Measurements from ENCODE around the gene ALAS1.

The ALAS1 gene

GRCh38 chr3:52230889-52231499 is 33.0 kb downstream of the ALAS1 start:
- Histone ChIP-seq H3K4me3 (ENCODE audit: low read depth, low read length, poor library complexity, severe bottlenecking) (no peak overlapping the region), H3K4me2 (ENCODE audit: low read length) (no peak overlapping the region), H3K4me1 (ENCODE audit: insufficient read depth, low read length, severe bottlenecking) (peaks cover 24% of the 10 kb centered on the region), H3F3A (ENCODE audit: insufficient read depth, low read length) (no peaks in the 10 kb centered on the region), H3K36me3 (ENCODE audit: insufficient read depth, low read length) (peaks cover 34% of the 10 kb centered on the region; the same call in 1 of the 2 replicates), H3K79me2 (ENCODE audit: insufficient read depth, low read length) (no peaks in the 10 kb centered on the region), H4K20me1 (ENCODE audit: insufficient read depth, low read length) (no peaks in the 10 kb centered on the region), H2AFZ (ENCODE audit: low read length) (no peak overlapping the region), H3K27me3 (ENCODE audit: insufficient read depth, low read length) (no peaks in the 10 kb centered on the region), H3K9ac (ENCODE audit: low read length) (no peak overlapping the region), H3K9me2 (ENCODE audit: low read depth, low read length) (no peaks in the 10 kb centered on the region), H3K27ac (ENCODE audit: low read depth, low read length, poor library complexity, severe bottlenecking) (no peak overlapping the region), H3K9me3 (ENCODE audit: low read length) (no peaks in the 10 kb centered on the region)
- TF ChIP-seq, protein P1, sequence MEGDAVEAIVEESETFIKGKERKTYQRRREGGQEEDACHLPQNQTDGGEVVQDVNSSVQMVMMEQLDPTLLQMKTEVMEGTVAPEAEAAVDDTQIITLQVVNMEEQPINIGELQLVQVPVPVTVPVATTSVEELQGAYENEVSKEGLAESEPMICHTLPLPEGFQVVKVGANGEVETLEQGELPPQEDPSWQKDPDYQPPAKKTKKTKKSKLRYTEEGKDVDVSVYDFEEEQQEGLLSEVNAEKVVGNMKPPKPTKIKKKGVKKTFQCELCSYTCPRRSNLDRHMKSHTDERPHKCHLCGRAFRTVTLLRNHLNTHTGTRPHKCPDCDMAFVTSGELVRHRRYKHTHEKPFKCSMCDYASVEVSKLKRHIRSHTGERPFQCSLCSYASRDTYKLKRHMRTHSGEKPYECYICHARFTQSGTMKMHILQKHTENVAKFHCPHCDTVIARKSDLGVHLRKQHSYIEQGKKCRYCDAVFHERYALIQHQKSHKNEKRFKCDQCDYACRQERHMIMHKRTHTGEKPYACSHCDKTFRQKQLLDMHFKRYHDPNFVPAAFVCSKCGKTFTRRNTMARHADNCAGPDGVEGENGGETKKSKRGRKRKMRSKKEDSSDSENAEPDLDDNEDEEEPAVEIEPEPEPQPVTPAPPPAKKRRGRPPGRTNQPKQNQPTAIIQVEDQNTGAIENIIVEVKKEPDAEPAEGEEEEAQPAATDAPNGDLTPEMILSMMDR (IDR thresholded peaks at IDR 0.05; ENCODE audit: low read length), result no peak
- no peak for TF ChIP-seq EZH2 (IDR thresholded peaks at IDR 0.05; ENCODE audit: borderline replicate concordance, low read length)

DNA sequence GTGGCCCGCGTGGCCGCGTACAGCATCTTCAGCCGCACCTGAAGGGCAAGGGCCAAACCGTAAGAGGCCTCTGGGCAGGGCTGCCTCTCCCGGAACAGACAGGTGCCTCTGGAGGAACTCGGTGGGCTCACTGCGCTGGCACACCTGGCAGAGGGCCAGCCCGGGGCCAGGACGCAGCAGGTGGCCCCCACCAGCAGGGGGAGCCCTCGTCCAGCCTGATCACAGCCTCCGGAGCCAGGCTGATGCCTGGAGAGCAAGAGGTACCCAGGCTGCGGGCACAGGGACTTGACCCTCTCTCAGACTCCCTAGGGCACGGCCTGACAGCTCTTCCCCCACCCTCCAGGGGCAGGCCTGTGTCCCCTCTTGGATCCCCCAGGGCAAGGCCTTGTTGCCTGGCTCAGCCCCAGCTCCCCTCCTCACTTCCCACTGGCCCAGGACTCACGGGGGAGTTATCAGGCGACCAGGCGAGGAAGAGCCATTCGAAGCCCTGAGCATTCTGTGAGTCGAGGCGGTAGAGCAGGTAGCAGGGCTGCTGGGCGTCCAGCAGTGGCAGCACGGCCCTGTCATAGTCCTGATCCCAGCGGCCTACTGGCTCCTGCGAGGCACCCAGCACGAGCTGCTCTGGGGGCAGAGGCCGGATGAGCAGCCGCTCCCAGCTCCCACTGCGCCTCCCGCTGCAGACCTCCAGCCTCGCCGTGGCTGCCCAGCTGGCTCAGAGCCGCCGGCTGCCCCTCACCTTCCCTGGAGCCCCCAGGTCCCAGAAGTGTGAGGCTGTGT is 33.7 kb downstream of the ALAS1 start:
- Histone ChIP-seq H3K9me2 (ENCODE audit: low read depth, low read length) (no peaks in the 10 kb centered on the region), H3K36me3 (ENCODE audit: insufficient read depth, low read length) (peaks cover 34% of the 10 kb centered on the region; the same call in 1 of the 2 replicates), H3K27me3 (ENCODE audit: insufficient read depth, low read length) (no peaks in the 10 kb centered on the region), H3K4me3 (ENCODE audit: low read depth, low read length, poor library complexity, severe bottlenecking) (no peak overlapping the region), H3K79me2 (ENCODE audit: insufficient read depth, low read length) (no peaks in the 10 kb centered on the region), H4K20me1 (ENCODE audit: insufficient read depth, low read length) (no peaks in the 10 kb centered on the region), H3K27ac (ENCODE audit: low read depth, low read length, poor library complexity, severe bottlenecking) (peak overlapping the region; percentile 17), H3K9me3 (ENCODE audit: low read length) (no peaks in the 10 kb centered on the region), H3K4me1 (ENCODE audit: insufficient read depth, low read length, severe bottlenecking) (peaks cover 17% of the 10 kb centered on the region), H3K4me2 (ENCODE audit: low read length) (no peak overlapping the region; the same call in 1 of the 2 replicates), H3K9ac (ENCODE audit: low read length) (no peak overlapping the region; the same call in 1 of the 2 replicates), H3F3A (ENCODE audit: insufficient read depth, low read length) (no peaks in the 10 kb centered on the region), H2AFZ (ENCODE audit: low read length) (no peak overlapping the region)
- TF ChIP-seq EZH2 (IDR thresholded peaks at IDR 0.05; ENCODE audit: borderline replicate concordance, low read length), result no peak
- TF ChIP-seq, protein P1 (IDR thresholded peaks at IDR 0.05; ENCODE audit: low read length), result peak; percentile 92

DNA sequence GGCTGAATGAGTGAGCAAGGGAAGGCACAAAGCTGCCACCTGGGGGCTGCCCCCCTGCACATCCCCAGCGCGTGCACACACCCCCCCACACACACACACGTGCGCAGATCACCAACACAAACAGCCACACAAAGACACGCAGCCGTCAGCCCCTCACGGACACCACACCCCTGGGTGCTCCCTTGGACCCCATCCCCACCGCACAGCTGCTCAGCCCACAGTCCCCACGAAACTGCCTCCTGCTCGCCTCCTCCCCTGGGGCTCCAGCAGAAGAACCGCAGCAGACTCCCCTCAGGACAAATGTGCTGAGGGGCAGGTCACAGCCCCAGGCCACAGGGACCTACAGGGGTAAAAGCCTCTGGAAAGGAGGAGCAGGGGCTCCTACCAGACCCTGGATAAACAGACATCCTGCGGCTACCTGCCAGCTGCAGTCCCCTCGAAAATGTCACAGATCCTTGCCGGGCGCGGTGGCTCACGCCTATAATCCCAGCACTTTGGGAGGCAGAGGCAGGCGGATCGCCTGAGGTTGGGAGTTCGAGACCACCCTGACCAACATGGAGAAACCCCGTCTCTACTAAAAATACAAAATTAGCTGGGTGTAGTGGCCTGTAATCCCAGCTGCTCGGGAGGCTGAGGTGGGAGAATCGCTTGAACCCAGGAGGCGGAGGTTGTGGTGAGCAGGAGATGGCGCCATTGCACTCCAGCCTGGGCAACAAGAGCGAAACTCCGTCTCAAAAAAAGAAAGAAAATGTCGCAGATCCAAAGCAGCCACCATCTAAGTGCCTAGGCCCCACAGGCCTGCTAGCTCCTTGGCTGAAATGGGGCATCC is 34.5 kb downstream of the ALAS1 start:
- H2AFZ ChIP-seq (ENCODE audit: low read length), result no peak overlapping the region
- no peak overlapping the region; the same call in 1 of the 2 replicates for H3K9ac ChIP-seq (ENCODE audit: low read length)
- no peaks in the 10 kb centered on the region for H3K9me3 ChIP-seq (ENCODE audit: low read length)
- no peak overlapping the region; the same call in 1 of the 2 replicates for H3K4me2 ChIP-seq (ENCODE audit: low read length)
- TF ChIP-seq, protein P1 (IDR thresholded peaks at IDR 0.05; ENCODE audit: low read length), result peak; percentile 33; the same call in 1 of the 2 replicates
- TF ChIP-seq EZH2 (IDR thresholded peaks at IDR 0.05; ENCODE audit: borderline replicate concordance, low read length), result no peak
- H3K4me1 ChIP-seq (ENCODE audit: insufficient read depth, low read length, severe bottlenecking), result peaks cover 21% of the 10 kb centered on the region
- H3K27ac ChIP-seq (ENCODE audit: low read depth, low read length, poor library complexity, severe bottlenecking), result peak overlapping the region; percentile 17
- no peaks in the 10 kb centered on the region for H4K20me1 ChIP-seq (ENCODE audit: insufficient read depth, low read length)
- no peak overlapping the region for H3K4me3 ChIP-seq (ENCODE audit: low read depth, low read length, poor library complexity, severe bottlenecking)
- no peaks in the 10 kb centered on the region for H3K79me2 ChIP-seq (ENCODE audit: insufficient read depth, low read length)
- H3K36me3 ChIP-seq (ENCODE audit: insufficient read depth, low read length), result peaks cover 34% of the 10 kb centered on the region; the same call in 1 of the 2 replicates
- no peaks in the 10 kb centered on the region for H3K9me2 ChIP-seq (ENCODE audit: low read depth, low read length)
- H3F3A ChIP-seq (ENCODE audit: insufficient read depth, low read length), result no peaks in the 10 kb centered on the region
- H3K27me3 ChIP-seq (ENCODE audit: insufficient read depth, low read length), result no peaks in the 10 kb centered on the region
